ENCODE results near the gene SHMT2. TPM values are rescaled to one million over a fixed set of nuclear protein-coding genes. Genes with fewer than 3 reads are reported as not detected.

Gene SHMT2
- total and polyA plus RNA-seq, 2 of the 13 experiments (the other 11 are each of a cell fraction or from before 2014, with no cell fraction given): 181 to 393 TPM

- TF ChIP-seq ZNF382 (CRISPR knock-in tag; IDR thresholded peaks at IDR 0.05; ENCODE audit: borderline replicate concordance): no peak
- TF ChIP-seq NR2F6 (IDR thresholded peaks at IDR 0.05): no peak
- no peak for TF ChIP-seq NR2F6 (CRISPR knock-in tag; IDR thresholded peaks at IDR 0.05)
- TF ChIP-seq EP300 (IDR thresholded peaks at IDR 0.05; ENCODE audit: low read depth in 2 of 2, low read length in 2 of 2): no peak
- no peak for TF ChIP-seq EP300 (CRISPR knock-in tag; IDR thresholded peaks at IDR 0.05; ENCODE audit: borderline replicate concordance)
- TF ChIP-seq NFE2L1 (CRISPR knock-in tag; IDR thresholded peaks at IDR 0.05; ENCODE audit: borderline replicate concordance): no peak
- no peak for TF ChIP-seq TAF1 (CRISPR knock-in tag; IDR thresholded peaks at IDR 0.05)
- no peak for TF ChIP-seq TFAP4 (IDR thresholded peaks at IDR 0.05; ENCODE audit: borderline replicate concordance, low read depth)
- TF ChIP-seq ZNF407 (CRISPR knock-in tag; IDR thresholded peaks at IDR 0.05; ENCODE audit: not compliant biosample characterization): peak; percentile 41
- no peak for TF ChIP-seq RBM39 (IDR thresholded peaks at IDR 0.05; ENCODE audit: low read depth, low read length, poor library complexity, severe bottlenecking)
- TF ChIP-seq ARID4A (CRISPR knock-in tag; IDR thresholded peaks at IDR 0.05; ENCODE audit: borderline replicate concordance): no peak
- TF ChIP-seq NR2C2 (CRISPR knock-in tag; IDR thresholded peaks at IDR 0.05; ENCODE audit: borderline replicate concordance): no peak
- no peak for TF ChIP-seq MEIS1 (CRISPR knock-in tag; IDR thresholded peaks at IDR 0.05; ENCODE audit: borderline replicate concordance)
Observed at GRCh38 chr12:57216921-57217879, 12.3 kb upstream of the SHMT2 start (continued).

Data from HepG2 (cell line).